Measurements from ENCODE around the gene SNRPD3. TPM values are rescaled to one million over a fixed set of nuclear protein-coding genes. Genes with fewer than 3 reads are reported as not detected.

The SNRPD3 gene
- polyA plus RNA-seq, 1 of the 3 experiments (the other 2 are of a cell fraction) = 177 TPM

DNA sequence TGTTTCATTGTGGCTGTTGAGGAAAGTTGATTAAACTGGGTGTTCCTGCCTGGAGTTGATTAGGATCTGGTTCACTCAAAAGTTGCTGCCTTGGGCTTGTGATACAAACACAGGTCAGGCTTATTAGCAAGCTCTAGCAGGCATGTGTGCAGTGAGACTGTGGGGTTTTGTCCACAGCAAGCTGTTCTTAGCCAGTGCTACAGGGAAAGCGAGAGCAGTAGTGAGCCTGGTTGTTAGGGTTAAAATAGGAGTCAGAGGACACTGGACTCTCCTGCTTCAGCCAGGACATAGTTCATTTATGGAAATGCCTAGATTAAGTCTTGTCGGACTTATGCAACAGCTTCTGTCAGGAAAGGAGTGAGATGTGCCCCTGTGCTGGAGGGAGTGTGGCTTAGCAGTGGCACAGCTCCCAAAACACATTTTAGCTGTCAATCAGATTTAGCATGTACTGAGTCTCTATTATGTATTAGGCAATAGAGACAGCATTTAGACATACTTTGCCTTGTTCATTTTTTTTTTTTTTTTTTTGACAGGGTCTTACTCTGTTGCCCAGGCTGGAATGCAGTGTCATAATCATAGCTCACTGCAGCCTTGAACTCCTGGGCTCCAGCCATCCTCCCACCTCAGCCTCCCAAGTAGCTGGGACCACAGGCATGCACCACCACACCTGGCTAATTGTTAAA is 8.7 kb downstream of the SNRPD3 start (continued):
- TF ChIP-seq, protein P1, sequence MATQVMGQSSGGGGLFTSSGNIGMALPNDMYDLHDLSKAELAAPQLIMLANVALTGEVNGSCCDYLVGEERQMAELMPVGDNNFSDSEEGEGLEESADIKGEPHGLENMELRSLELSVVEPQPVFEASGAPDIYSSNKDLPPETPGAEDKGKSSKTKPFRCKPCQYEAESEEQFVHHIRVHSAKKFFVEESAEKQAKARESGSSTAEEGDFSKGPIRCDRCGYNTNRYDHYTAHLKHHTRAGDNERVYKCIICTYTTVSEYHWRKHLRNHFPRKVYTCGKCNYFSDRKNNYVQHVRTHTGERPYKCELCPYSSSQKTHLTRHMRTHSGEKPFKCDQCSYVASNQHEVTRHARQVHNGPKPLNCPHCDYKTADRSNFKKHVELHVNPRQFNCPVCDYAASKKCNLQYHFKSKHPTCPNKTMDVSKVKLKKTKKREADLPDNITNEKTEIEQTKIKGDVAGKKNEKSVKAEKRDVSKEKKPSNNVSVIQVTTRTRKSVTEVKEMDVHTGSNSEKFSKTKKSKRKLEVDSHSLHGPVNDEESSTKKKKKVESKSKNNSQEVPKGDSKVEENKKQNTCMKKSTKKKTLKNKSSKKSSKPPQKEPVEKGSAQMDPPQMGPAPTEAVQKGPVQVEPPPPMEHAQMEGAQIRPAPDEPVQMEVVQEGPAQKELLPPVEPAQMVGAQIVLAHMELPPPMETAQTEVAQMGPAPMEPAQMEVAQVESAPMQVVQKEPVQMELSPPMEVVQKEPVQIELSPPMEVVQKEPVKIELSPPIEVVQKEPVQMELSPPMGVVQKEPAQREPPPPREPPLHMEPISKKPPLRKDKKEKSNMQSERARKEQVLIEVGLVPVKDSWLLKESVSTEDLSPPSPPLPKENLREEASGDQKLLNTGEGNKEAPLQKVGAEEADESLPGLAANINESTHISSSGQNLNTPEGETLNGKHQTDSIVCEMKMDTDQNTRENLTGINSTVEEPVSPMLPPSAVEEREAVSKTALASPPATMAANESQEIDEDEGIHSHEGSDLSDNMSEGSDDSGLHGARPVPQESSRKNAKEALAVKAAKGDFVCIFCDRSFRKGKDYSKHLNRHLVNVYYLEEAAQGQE (IDR thresholded peaks at IDR 0.05; ENCODE audit: low read depth, low read length) = no peak

DNA sequence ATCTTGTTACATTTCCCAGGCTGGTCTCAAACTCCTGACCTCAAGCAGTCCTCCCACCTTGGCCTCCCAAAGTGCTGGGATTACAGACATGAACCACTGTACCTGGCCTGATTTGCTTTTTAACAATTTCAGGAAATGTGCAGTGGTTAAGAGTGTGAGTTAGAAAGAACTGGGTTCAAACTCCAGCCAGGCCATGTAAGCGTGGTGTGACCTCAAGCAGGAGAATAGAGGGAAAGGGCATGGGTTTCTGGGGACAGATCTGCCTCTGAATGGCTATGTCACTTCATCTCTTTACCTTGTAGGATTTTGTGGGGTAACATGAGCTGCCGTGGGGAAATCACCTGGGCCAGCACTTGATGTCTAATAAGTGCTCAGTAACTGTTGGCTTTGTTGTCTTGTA is 9.3 kb downstream of the SNRPD3 start:
- no peak for DNase-seq
- H3K4me1 ChIP-seq (ENCODE audit: control insufficient read depth in 1 of 2, insufficient read depth in 2 of 2, low read depth in 1 of 2, low read length in 1 of 2) = peaks cover 0 to 12% of the 10 kb centered on the region in 2 experiments; a peak in 1 of 4 replicates
- POLR2A ChIA-PET = interaction anchor here (1.0 kb wide), 1 partner anchor 19 kb away, joined by 3 read pairs; no protein-coding TSS in a partner anchor
- 100% methylated on average over 2 of the region's 2 CpGs for whole genome bisulfite sequencing (ENCODE audit: low lambda C conversion rate)
- H3K27ac ChIP-seq (ENCODE audit: low read depth in 2 of 2, low read length in 1 of 2) = no peak overlapping the region
- TF ChIP-seq TCF12 (IDR thresholded peaks at IDR 0.05) (no peak), RAD21 (IDR thresholded peaks at IDR 0.05; ENCODE audit: low read length) (no peak), GATA2 (CRISPR knock-in tag; IDR thresholded peaks at IDR 0.05) (no peak), RFX5 (IDR thresholded peaks at IDR 0.05; ENCODE audit: low read length) (no peak), JUND (IDR thresholded peaks at IDR 0.05) (no peak), NFIC (IDR thresholded peaks at IDR 0.05; ENCODE audit: borderline replicate concordance) (no peak), EZH2phosphoT487 (IDR thresholded peaks at IDR 0.05; ENCODE audit: borderline replicate concordance, low read depth) (no peak), SIN3A (IDR thresholded peaks at IDR 0.05; ENCODE audit: borderline replicate concordance, low read depth, low read length) (no peak), RXRA (IDR thresholded peaks at IDR 0.05; ENCODE audit: borderline replicate concordance, low read depth) (no peak), GABPA (IDR thresholded peaks at IDR 0.05; ENCODE audit: low read depth) (no peak), ELF1 (IDR thresholded peaks at IDR 0.05) (no peak), POLR2AphosphoS5 (IDR thresholded peaks at IDR 0.05; ENCODE audit: low read depth, low read length) (no peak), FOXJ3 (CRISPR knock-in tag; IDR thresholded peaks at IDR 0.05) (no peak), NRF1 (IDR thresholded peaks at IDR 0.05; ENCODE audit: low read depth, low read length) (no peak), TEAD4 (IDR thresholded peaks at IDR 0.05; ENCODE audit: borderline replicate concordance, insufficient read depth) (no peak)
- TF ChIP-seq, protein P2, sequence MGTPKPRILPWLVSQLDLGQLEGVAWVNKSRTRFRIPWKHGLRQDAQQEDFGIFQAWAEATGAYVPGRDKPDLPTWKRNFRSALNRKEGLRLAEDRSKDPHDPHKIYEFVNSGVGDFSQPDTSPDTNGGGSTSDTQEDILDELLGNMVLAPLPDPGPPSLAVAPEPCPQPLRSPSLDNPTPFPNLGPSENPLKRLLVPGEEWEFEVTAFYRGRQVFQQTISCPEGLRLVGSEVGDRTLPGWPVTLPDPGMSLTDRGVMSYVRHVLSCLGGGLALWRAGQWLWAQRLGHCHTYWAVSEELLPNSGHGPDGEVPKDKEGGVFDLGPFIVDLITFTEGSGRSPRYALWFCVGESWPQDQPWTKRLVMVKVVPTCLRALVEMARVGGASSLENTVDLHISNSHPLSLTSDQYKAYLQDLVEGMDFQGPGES (IDR thresholded peaks at IDR 0.05; ENCODE audit: low read depth, low read length) = no peak
- TF ChIP-seq, protein P3, sequence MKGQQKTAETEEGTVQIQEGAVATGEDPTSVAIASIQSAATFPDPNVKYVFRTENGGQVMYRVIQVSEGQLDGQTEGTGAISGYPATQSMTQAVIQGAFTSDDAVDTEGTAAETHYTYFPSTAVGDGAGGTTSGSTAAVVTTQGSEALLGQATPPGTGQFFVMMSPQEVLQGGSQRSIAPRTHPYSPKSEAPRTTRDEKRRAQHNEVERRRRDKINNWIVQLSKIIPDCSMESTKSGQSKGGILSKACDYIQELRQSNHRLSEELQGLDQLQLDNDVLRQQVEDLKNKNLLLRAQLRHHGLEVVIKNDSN (IDR thresholded peaks at IDR 0.05; ENCODE audit: borderline replicate concordance, low read depth) = no peak
- TF ChIP-seq, protein P4, sequence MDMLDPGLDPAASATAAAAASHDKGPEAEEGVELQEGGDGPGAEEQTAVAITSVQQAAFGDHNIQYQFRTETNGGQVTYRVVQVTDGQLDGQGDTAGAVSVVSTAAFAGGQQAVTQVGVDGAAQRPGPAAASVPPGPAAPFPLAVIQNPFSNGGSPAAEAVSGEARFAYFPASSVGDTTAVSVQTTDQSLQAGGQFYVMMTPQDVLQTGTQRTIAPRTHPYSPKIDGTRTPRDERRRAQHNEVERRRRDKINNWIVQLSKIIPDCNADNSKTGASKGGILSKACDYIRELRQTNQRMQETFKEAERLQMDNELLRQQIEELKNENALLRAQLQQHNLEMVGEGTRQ (IDR thresholded peaks at IDR 0.05; ENCODE audit: borderline replicate concordance, low read depth, low read length) = no peak
- no peak overlapping the region for H2AFZ ChIP-seq (ENCODE audit: low read depth)
- no peak overlapping the region for H3K4me2 ChIP-seq
- H3K9ac ChIP-seq = no peak overlapping the region
- no peak overlapping the region for H3K4me3 ChIP-seq (ENCODE audit: low read depth in 2 of 2, low read length in 1 of 2)
- H3K36me3 ChIP-seq (replicated peaks in 1 of 2; ENCODE audit: control insufficient read depth in 1 of 2, insufficient read depth in 2 of 2, low read length in 1 of 2) = peaks cover 33 to 34% of the 10 kb centered on the region in 2 experiments
- H3K9me2 ChIP-seq = no peaks in the 10 kb centered on the region
- CTCF ChIA-PET = interaction anchor here (1.3 kb wide), 1 partner anchor 9 kb away, joined by 3 read pairs; no protein-coding TSS in a partner anchor
- H3K79me2 ChIP-seq (ENCODE audit: insufficient read depth) = peaks cover 94% of the 10 kb centered on the region
- no peaks in the 10 kb centered on the region for H3K9me3 ChIP-seq
- no peaks in the 10 kb centered on the region for H3K27me3 ChIP-seq (ENCODE audit: insufficient read depth)
- H4K20me1 ChIP-seq (ENCODE audit: insufficient read depth) = peaks cover 66% of the 10 kb centered on the region
- H3F3A ChIP-seq (replicated peaks; ENCODE audit: insufficient read depth) = no peaks in the 10 kb centered on the region
